Left ventricle myocardium inferior (tissue), 1 donor: Measurements from ENCODE around the gene OR4C5. TPM values are rescaled to one million over a fixed set of nuclear protein-coding genes. Genes with fewer than 3 reads are reported as not detected.
"Not testable (repeated sequence)": the region's sequence is repeated elsewhere in the genome, so short reads cannot be mapped to it uniquely, and the experiment has no call there.

Source experiments
- DNase-seq: peaks from one replicate; pipeline ENCODE4 v3.0.0-alpha.2; 2020
- H3K27ac ChIP-seq: fragments of 200-600 bp; replicated peaks from 2 replicates; pipeline ENCODE4 v1.8.0; 2021
- H3K27me3 ChIP-seq: fragments of 200-600 bp; 2 replicates; pipeline ENCODE4 v1.8.0; 2021; ENCODE audit warnings: low read depth
- H3K36me3 ChIP-seq: fragments of 200-600 bp; 2 replicates; pipeline ENCODE4 v1.8.0; 2021
- H3K4me1 ChIP-seq: fragments of 200-600 bp; 2 replicates; pipeline ENCODE4 v1.8.0; 2021
- H3K4me3 ChIP-seq: fragments of 200-600 bp; 2 replicates; pipeline ENCODE4 v1.8.0; 2021; ENCODE audit warnings: mild to moderate bottlenecking, moderate library complexity
- H3K9me3 ChIP-seq: fragments of 200-600 bp; replicated peaks from 2 replicates; pipeline ENCODE4 v1.8.0; 2021
- intact Hi-C: fragments of 100-400 bp; cut with micrococcal nuclease; formaldehyde crosslinking; loops from one replicate; pipeline ENCODE4 v1.11.0; 2022
- long read RNA-seq: library from polyadenylated mRNA; unstranded; transcript quantifications from one replicate; pipeline ENCODE4 v2.0.0, GENCODE V29; 2021
- total RNA-seq: library from RNA; stranded (reverse); fragmentation: NEBNext Ultra II Directional; extraction: Animal tissue kit (Norgen Biotek cat#: 25700); gene quantifications from one replicate; pipeline ENCODE4 v1.2.1, GENCODE V29; 2021
- TF ChIP-seq, protein P1 (sequence below): fragments of 200-600 bp; IDR thresholded peaks from 2 replicates; pipeline ENCODE4 v1.8.0; 2021; ENCODE audit warnings: antibody characterized with exemption, mild to moderate bottlenecking, borderline replicate concordance
- donor health status: DM: no; HTN: yes; CAD: no; lungs with severe emphysema.

OR4C5 gene
- not detected for total RNA-seq
- long read RNA-seq: 0 reads

DNA sequence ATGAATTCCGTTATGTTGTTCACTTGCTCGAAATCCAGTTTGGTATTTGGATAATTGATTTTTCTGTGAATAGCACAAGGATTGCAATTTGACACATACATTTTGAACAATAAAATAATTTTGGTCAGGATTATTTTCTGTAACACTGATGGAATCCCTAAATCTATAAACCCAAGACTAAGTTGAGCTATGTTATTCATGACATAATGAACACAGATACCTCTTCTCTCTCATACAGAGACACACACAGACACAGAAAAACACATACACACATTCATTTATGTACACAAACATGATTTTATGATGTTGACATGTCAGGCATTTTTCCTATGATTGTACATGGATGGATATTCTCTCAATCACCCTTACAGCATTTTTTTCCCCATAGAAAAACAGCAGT lies at the start of gene OR4C5:
TSS of gene OR4C5 (minus strand) at position 101 of the 400 bp plus-strand sequence. CDS start at position 101, 0 bp downstream.
- TF ChIP-seq, protein P1, sequence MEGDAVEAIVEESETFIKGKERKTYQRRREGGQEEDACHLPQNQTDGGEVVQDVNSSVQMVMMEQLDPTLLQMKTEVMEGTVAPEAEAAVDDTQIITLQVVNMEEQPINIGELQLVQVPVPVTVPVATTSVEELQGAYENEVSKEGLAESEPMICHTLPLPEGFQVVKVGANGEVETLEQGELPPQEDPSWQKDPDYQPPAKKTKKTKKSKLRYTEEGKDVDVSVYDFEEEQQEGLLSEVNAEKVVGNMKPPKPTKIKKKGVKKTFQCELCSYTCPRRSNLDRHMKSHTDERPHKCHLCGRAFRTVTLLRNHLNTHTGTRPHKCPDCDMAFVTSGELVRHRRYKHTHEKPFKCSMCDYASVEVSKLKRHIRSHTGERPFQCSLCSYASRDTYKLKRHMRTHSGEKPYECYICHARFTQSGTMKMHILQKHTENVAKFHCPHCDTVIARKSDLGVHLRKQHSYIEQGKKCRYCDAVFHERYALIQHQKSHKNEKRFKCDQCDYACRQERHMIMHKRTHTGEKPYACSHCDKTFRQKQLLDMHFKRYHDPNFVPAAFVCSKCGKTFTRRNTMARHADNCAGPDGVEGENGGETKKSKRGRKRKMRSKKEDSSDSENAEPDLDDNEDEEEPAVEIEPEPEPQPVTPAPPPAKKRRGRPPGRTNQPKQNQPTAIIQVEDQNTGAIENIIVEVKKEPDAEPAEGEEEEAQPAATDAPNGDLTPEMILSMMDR: no peak
- no peaks in the 10 kb centered on the region for H3K9me3 ChIP-seq
- intact Hi-C loops: no loop called here
- no peaks in the 10 kb centered on the region for H3K4me1 ChIP-seq
- H3K27ac ChIP-seq: no peak within 1 kb of the TSS
- H3K27me3 ChIP-seq: no peaks in the 10 kb centered on the region
- no peaks in the 10 kb centered on the region for H3K36me3 ChIP-seq
- no peak for DNase-seq
- no peak within 1 kb of the TSS for H3K4me3 ChIP-seq

DNA sequence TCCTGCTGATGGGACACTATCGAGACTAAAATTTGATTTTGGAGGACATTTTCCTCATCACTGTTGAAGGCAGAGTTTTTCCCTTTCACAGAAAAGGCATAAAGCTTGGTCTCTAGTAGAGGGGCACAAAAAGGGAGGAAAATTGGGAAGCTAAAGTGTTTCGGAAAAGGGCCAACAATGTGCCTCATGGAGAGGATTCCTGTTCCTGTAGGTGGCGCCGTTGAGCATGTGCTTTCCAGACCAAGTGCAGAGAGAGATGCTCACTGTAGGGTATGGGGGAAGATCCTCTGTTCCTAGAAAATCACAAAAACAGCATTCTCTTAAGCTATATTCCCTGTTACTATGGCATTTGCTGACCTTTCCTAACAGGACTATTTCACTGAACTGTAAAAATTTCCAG lies 18.4 kb upstream of the OR4C5 start:
- intact Hi-C loops: no loop called here
- Histone ChIP-seq H3K27me3 (no peaks in the 10 kb centered on the region), H3K9me3 (peaks cover 77% of the 10 kb centered on the region), H3K36me3 (no peaks in the 10 kb centered on the region), H3K4me3 (no peak overlapping the region), H3K4me1 (no peaks in the 10 kb centered on the region), H3K27ac (no peak overlapping the region)
- TF ChIP-seq, protein P1: no peak
- no peak for DNase-seq

DNA sequence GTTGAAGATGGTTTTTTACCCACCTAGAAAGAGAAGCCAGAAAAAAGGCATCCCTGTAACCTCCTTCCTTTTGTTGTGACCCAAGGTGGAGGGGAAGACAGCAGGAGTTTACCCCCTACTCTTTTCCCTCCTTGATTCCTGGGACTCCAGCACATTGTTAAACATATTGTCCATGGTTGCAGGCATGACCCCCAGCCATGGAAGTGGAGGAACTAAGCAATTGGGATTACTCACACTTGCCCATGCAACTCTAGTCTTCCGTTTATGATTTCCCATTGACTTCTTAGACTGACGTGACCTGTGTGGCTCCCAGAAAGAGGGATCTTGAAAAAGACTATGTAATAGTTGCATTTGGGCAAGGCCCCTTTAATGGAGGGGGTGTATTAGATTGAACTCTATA lies 17.9 kb upstream of the OR4C5 start:
- H3K36me3 ChIP-seq, H3K27ac ChIP-seq, H3K4me1 ChIP-seq, H3K27me3 ChIP-seq, DNase-seq, intact Hi-C loops, H3K4me3 ChIP-seq: not testable (repeated sequence)
- H3K9me3 ChIP-seq: peaks cover 82% of the 10 kb centered on the region

DNA sequence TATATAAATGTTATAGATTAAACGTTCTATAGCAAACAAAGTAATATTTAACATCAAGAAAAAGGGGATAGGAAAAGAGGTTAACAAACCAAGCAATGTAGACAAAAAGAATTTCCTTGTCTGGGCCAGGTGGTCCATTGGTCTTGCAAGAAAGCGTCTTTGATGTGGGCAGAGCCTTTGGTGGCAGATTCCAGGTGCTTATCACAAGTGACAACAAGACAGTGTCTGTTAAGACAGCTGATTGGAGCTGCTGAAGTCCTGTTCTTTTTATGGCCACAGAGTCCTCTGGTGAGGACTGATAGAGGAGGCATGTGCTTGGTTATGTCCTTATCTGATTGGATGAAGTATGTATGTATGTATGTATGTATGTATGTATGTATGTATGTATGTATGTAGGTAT lies 5.0 kb downstream of the OR4C5 start:
- intact Hi-C loops: not testable (repeated sequence)

DNA sequence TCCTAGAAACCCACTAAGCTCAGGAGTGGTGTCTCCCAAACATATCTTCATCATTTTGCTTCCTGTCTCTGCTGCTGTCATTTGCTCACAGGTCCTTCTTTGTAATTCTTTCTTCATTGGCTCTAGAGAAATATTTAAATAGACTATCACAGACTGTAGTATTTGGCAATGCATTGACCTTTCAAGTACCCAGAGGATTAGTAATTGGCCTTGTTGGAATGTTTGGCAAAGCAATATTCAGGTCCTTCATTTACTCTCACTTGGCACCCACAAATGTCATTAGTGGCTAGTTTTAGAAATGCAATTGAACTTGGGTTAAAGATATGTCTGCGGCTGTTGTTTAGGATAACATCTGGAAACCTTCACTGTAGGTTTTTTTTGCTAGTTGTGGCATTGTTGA lies 11.6 kb downstream of the OR4C5 start:
- Histone ChIP-seq H3K27me3 (no peaks in the 10 kb centered on the region), H3K4me3 (no peak overlapping the region), H3K4me1 (no peaks in the 10 kb centered on the region), H3K9me3 (peaks cover 24% of the 10 kb centered on the region), H3K36me3 (no peaks in the 10 kb centered on the region), H3K27ac (no peak overlapping the region)
- intact Hi-C loops: loop anchor here (5.0 kb wide), 1 partner anchor 1673 kb away; no protein-coding TSS in a partner anchor
- no peak for DNase-seq
- TF ChIP-seq, protein P1: no peak

More for the DNA sequence above, 5.0 kb downstream of the OR4C5 start:
- not testable (repeated sequence) for H3K27ac ChIP-seq, H3K27me3 ChIP-seq, H3K4me3 ChIP-seq, H3K4me1 ChIP-seq, DNase-seq, H3K36me3 ChIP-seq
- peaks cover 10% of the 10 kb centered on the region for H3K9me3 ChIP-seq

DNA sequence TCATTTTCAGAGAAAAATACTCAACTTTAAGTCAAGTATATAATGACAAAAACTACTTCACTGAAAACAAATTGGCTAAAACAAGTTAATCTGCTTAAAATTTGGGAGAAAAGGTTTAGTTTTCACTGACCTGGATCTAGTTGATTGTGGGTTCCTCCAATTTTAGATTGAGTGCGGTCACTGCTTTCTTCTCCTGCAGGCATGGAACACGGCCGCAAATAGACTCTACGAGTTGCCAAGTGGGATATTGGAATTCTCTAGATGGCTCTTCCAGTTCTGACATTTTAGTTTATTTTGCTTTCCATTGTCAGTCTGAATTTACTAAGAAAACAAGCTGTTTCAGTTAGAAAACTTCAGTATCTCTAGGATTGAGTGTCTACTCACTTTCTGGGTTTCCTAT lies 12.3 kb downstream of the OR4C5 start:
- TF ChIP-seq, protein P1: no peak
- intact Hi-C loops: no loop called here
- Histone ChIP-seq H3K27ac (no peak overlapping the region), H3K36me3 (no peaks in the 10 kb centered on the region), H3K4me3 (no peak overlapping the region), H3K4me1 (no peaks in the 10 kb centered on the region), H3K27me3 (no peaks in the 10 kb centered on the region), H3K9me3 (peaks cover 24% of the 10 kb centered on the region)
- no peak for DNase-seq

DNA sequence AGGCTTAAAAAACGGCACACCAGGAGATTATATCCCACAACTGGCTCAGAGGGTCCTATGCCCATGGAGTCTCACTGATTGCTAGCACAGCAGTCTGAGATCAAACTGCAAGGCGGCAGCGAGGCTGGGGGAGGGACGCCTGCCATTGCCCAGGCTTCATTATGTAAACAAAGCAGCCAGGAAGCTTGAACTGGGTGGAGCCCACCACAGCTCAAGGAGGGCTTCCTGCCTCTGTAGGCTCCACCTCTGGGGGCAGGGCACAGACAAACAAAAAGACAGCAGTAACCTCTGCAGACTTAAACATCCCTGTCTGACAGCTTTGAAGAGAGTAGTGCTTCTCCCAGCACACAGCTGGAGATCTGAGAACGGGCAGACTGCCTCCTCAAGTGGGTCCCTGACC lies 20.0 kb downstream of the OR4C5 start:
- intact Hi-C loops, H3K36me3 ChIP-seq: not testable (repeated sequence)

DNA sequence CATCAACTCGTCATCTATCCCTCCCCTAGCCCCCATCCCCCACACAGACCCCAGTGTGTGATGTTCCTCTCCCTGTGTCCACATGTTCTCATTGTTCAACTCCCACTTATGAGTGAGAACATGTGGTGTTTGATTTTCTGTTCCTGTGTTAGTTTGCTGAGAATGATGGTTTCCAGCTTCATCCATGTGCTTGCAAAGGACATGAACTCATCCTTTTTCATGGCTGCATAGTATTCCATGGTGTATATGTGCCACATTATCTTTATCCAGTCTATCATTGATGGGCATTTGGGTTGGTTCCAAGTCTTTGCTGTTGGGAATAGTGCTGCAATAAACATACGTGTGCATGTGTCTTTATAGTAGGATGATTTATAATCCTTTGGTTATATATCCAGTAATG lies 23.8 kb downstream of the OR4C5 start:
- H3K4me3 ChIP-seq, H3K27me3 ChIP-seq, H3K36me3 ChIP-seq, H3K27ac ChIP-seq, H3K4me1 ChIP-seq, DNase-seq, H3K9me3 ChIP-seq, intact Hi-C loops: not testable (repeated sequence)

More for the DNA sequence above, 20.0 kb downstream of the OR4C5 start:
- H3K4me3 ChIP-seq, H3K4me1 ChIP-seq, H3K27ac ChIP-seq, DNase-seq, H3K27me3 ChIP-seq: not testable (repeated sequence)
- H3K9me3 ChIP-seq: peaks cover 19% of the 10 kb centered on the region
